ENCODE data around the gene RTL10.

RTL10 gene

DNA sequence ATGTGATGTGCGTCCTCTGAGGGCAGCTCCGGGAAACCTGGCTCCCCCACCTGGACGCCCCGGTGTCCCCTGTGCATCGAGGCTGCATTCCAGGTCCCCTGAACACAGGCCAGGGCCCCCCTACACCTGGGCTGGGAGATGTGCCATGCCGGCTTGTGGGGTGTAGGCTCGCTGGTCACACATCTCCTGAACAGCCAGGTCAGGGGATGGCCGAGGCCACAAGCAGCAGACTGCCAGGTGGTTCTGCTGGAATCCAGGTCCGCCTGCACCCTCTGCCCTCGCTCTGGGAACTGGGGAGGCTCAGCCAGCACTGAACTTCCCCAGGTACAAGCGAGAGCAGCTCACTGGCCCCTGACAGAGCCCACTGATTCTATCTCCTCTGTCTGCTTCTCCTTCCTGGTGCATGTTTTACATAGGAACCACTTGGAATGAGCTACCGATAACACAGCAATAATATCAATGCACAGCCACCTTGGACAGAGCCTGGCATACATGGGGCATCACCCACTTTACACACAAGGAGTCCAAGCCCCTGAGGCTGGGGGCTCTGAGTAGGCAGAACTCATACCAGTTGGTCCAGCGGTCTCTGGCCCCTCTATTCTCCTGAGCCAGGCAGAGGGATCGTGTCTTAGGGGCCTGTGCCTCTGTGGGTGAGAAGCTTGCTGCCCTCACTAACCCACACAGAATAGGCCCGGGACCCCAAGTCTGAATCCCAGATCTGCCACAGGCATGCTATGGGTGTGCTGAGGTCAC is 47.3 kb downstream of the RTL10 start:
- DNase-seq = no peak

DNA sequence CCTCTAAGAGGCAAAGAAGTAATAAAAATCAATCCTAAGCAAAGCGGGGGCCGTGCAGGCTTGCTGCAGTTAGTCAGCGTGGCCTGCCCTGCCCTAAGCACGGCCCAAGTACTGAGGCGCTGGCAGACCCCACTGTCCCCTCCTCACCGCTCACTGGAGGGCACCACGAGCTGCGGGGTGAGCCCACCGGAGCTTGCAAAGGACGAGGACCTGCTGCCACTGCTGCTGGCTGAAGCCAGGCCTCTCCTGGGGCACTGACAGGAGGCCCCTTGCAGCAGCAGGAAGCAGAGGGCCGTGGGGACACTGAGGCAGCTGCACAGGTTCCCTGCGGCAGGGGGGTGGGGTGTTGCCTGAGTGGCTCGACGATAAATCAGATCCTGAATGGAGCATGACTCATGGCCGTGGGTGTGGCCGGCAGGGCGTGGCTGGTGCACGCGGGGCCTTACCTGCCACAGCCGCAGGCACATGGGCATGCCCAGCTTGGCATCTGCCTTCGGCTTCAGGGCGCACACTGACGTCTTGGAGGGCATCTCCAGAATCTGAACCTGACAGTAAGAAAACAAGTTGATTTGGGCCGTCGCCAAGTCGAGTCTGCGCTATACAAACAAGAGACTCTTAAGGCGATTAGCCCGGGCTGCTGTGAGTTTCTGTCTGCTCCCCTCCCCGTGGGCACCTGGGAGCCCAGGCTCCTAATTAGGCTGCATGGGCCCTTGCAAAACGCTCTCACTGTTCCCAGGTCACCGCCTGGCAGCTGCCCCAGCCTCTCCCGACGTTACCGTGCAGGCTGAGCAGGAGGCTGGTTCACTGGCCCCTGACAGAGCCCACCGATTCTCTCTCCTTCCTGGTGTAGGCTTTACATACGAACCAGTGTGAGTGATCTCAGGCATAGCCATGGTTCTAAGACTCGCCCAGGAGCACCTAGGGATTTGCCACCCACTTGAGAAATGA is 48.2 kb downstream of the RTL10 start:
- no peak for DNase-seq

DNA sequence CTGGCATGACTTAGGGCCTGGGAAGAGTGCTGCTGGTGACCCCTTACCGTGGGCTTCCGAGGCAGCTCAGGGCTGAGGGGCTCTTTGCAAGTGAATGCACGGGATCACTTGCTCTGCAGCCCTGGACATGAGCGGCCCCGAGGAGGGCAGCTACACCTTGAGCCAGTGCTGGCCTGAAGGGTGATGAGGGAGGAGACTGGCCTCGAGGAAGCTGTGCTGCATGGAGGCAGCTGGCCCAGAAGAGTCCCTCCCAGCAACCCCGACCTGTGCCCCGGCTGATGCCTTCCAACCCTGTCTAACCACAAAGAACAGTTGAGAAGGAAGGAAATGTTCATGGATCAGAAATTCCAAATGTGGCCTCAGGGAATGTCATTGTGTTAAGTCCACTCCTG is 48.9 kb downstream of the RTL10 start:
- DNase-seq = no peak

Measured in Kasumi-1 (cell line).